DMS114 treated with DMSO at 0.1 percent for 48 hours (cell line): ENCODE results near the gene SEMA7A.

ENCODE experiments used
- DNase-seq: peaks from one replicate; lab custom pipeline; 2025; ENCODE audit not compliant: unreplicated experiment; lab: John Stamatoyannopoulos, UW

The SEMA7A gene

DNA sequence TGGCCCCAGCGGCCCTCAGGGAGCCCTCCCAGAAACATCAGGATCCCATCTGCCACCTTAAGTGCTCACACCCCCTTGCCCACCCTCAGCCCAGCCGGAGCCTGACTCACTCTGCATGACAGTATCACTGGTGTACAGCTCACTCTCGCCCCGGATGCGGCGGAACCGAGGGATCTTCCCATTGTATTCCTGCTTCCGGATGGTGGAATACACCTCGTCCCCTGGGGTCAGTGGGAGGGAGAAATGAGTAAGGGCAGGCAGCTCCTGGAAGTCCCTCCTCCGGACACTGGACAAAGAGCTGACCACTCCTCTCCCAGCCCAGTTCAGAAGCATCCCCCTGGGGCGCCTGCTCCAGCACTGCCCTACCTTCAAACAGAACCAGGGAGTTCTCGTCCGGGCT is 16.5 kb downstream of the SEMA7A start:
- no peak for DNase-seq

DNA sequence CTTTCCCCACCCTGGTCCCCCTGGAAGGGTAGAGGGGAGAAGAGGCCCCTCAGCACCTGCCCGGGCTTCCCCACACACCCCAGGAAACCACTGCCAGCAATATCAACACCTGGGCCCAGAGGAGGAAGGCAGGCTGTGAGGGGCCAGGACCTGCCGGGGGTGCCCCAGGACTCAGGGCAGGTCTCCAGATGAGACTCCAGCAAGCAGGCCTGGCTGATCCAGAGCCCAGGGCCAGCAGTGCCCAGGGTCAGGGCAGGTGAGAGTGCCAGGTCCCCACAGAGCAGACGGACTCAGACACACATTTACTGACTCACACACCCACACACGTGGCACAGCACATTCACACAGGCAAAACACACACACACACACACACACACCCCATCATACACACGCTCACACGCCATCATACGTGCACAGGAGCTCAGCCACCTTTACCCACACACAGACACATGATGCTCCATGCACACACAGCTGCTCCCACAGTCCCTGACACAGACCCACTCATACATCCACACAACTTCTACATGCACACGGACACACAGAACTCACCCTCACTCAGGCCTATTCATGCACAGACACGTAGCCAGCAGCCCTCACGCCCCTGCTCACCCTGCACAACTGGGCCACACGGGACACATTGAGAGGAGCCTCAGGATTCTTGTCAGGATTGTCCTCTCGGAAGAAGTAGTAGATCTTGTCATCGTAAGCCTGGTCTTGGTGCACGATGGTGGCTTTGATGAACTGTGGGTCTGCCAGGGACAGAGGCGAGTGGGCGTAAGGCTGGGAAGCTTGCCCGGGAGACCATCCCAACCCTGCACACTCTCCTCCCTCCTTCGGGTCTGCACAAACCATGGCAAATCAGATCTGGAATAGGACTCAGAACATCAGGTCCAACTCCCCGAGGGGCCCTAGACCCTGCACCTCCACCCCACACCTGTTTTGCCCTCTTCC is 17.5 kb downstream of the SEMA7A start:
- no peak for DNase-seq

DNA sequence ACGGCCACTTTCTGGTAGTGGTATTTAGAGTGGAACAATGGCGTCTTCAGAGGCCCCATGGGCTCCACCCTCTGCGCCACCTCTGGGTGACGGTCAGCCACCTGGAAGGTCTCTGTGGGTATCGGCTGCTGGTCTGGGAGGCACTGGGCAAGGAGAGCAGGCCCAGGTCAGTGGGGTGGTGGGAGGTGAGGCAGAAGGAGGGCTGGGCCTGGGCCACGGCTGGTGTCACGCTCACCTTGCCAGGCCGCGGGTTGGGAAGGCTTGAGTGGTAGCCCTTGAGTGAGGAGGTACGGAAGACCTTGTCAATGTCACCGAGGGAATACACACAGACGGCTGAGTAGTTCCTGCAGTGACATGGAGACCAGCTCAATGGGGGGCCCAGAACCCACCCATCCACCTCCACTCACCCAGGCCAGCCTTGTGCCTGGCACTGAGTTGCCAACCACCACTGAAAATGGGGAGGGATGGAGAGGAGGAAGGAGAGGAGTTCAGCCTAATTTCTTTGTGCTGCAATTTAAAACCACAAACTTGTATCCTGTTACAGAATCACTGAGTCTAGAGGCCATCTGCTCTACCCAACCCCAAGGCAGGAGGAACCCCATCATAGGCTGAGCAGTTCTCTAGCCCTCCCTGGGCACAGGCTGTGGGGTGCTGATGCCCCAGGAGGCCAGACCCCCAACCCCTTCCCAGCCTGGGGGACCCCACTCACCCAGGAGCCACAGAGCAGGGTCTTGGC is 19.0 kb downstream of the SEMA7A start:
- no peak for DNase-seq

DNA sequence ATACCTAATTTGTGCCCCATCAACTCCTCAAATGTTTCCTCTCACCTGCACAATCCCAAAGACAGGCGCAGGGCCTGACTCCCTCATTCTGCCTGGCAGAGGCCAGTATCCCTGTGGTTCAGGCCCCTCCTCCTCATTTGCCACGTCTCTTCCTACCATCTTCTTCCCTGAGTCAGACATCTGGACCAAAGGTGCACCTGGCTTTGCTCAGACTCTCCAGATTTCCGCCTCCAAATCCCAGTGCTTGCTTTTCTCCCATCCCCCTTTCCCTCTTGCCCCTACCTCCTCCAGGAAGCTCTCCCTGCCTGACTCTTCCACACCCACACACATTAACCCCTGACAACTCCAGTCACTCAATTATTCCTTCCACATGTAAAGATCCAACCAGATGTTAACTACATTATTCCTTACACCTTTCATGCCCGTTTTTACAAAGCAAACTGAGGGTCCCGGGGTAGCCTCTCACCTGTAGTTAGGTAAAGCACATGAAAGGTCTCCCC is 19.6 kb downstream of the SEMA7A start:
- no peak for DNase-seq

DNA sequence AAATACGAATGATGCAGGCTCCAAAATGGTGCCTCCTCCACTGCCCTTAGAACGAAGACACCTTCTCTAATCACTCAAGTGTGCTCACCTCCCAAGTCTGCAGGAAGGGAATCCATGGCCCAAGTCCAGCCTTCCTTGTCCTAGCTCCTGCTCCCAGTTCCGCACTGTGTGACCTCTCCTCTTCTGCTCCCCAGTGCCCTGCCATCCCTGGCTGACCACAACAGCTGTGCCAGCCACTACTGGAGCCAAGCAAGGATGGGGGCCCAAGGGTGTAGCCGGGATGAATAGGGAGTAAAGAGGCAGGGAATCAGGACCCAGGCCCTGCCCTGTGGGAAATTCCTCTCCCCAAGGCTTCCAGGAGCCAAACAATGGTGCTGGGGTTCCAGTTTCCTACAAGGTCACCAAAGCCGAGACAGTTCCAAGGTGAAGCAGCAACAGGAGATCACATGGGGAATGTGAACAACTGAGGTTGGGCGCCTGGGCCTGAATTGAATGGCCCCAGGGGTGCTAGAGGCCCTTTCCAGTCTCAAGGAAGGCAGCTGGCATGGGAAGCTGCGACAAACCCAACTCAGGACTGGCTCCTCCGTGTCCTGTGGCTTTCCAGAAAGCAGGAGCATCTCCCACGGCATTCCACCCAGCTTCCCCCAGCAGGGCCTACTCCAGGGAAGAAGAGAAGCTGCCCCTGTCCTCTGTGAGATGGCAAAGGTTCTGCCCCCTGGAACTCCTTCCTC is 20.2 kb downstream of the SEMA7A start:
- DNase-seq, result no peak

DNA sequence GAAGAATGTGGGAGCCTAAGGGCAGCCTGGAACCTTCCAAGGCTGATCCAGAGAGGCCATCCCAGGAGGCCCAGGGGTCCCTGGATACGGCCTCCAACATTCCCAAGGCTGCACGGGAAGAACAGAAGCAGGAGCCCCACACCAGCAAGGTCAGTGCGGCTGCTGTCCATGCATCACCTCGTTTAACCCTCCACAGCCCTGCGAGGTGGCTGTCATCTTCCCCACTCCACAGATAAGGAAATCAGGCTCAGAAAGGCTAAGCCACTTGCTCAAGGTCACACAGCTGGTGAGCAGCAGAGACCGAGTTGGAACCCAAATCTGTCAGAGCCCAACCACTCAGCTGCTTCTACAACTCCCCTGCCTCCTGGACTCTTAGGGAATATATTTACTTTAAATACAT is 21.6 kb downstream of the SEMA7A start:
- DNase-seq, result no peak

DNA sequence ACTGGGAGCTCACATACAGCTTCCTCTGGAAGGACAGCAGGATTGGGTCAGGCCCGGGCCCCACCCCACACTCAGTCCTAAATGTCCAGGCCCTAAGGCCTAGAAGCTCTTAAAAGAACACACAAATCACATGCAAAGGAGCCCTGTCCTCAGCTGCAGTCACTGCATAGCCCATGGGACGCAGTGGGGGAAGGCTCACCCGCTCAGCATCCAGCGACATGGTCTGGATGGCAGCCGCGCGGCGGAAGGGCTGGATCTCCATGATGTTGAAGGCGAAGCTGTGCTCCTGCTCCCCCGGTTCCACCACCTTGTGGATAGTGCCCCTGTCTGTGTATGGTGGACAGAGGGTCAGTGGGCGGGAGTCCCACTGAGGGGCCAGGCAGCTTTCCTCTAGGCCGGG is 22.1 kb downstream of the SEMA7A start:
- no peak for DNase-seq

DNA sequence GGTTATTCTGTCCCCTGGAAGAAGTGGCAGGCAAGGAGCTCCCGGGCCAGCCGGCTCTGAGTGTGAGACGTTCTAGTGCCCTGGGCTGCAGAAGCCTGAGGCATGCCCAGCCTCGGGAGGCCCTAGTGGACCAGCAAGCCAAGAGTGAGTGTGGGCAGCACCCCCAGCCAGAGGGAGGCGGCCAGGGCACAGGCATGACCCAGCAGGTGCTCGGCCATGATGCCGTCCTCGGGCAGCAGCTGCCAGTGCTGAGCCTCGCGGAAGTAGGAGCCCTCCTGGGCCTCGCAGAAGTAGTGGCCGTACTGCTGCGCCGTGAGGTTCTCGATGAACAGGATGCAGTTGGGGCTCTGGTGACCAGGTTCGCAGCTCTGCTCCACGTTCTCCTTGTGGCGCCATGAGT is 23.3 kb downstream of the SEMA7A start:
- DNase-seq, result no peak

DNA sequence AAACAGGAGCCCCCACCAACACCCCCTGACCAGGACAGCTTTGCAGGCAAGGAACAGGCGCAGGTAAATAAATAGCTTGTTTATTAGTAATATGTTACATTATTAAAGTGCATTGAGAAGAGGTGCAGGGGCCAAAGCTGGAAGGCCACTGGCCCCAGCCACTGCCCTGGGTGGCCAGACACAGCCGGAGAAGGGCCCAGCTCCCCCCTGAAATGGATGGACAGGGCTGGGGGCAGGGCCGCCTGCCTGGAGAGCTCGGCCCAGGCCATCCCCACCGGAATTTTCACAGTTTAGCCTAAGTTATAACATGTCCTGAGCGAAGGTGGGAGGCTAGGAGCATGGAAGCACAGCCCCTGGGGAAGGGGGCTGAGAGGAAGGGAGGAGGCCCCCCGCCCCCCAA is 24.5 kb downstream of the SEMA7A start:
- no peak for DNase-seq

DNA sequence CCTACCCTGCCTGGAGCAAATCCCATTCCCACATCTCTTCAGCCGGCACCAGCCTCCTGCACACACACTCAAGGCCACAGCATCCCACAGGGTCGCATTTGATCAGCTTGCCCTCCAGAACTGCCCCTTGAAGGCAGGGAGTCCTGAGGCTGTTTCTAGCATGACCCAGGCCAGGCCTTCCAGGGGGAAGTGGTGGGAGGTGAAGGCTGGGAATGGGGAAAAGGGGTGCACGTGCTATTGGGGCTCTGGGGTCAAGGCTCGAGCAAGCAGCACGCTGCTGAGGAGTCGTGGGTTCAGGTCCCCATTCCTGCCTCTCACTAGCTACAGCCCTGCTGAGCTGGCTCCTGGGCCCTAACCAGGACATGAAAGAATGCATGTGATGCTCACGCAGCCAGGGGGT is 24.9 kb downstream of the SEMA7A start:
- DNase-seq, result no peak

DNA sequence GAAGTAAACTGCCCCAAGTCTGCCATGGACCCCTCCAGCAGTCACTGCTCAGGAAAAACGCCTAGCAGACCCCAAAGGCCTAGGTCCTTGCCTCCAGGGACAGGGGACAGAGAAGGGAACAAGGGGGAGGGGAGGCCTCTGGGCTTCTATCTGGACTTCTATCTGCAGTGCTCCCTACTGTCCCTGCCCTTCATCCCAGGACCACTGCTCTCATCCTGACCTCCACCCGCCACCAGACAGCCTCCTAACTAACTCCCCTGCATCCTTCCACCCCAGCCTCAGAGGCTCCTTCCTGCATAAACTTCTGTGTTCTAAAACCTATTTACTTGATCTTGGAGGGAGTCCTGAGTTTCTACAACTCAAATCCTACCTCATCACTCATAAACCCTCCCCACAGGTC is 25.4 kb downstream of the SEMA7A start:
- DNase-seq, result no peak

DNA sequence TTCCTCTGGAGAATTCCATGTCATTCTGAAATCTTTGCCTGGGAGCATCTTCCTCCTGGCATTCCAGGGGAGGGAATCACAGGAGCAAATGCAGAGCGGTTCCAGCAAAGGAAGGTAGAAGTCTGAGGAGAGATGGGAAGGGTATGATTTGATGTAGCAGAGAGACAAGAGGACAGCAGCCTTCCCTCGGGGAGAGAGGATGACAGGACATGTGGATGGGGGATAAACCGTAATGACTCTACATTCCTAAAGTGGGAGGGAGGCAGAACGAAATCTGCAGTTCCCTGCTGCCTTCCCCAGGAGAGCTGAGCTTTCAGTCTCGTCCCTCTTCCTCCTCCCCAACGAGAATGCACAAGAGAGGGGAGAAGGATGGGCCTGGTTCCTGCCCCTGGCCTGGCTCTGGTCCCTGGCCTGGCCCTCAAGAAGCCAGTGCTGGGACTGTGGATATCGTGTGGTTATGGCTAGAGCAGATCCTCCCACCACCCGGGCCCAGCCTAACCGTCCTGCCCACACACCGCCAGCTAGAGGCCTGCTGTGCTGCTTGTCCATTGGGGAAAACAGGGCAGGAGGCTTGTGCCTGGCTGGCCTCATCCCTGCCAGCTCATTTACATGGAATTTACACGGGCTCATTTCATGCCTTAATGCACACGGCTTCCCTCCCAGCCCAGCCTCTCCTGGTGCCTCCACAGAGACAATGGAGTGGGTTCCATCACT is 26.6 kb downstream of the SEMA7A start:
- DNase-seq, result no peak

DNA sequence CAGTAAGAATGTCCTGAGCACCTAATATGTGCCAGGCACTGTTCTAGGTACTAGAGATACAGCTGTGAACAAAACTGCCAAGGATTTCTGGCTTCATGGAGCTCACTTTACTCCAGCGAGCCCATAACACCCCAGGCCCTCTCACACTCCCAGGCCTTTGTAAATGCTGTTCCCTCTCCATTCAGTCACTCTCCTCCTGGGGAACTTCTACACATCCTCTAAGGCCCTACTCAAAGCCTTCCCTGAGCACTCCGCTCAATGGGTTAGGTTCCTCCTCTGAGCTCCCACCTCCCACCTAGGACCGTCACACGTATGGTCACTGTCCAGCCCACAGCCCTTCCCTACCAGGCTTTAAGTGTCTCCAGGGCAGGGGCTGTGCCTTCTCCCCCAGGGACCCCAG is 27.2 kb downstream of the SEMA7A start:
- DNase-seq, result no peak

DNA sequence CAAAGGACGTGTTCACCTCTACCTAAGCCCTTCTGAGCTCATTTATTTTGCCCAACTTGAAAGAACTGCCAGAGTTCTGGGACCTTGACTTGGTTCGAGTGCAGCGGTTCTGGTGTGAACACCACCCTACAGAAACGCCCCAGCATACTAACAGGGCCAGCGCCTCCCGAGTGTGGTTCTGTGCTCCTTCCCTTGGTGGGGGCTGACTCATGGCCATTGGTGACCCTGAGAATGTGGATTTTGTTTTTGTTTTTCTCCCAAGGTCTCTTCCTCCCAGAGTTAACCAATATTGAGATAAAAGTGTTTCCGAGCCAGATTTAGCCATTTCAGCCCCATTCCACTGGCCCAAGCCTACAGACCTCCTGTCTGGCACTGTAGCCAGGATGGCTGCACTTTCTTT is 27.9 kb downstream of the SEMA7A start:
- DNase-seq, result no peak

DNA sequence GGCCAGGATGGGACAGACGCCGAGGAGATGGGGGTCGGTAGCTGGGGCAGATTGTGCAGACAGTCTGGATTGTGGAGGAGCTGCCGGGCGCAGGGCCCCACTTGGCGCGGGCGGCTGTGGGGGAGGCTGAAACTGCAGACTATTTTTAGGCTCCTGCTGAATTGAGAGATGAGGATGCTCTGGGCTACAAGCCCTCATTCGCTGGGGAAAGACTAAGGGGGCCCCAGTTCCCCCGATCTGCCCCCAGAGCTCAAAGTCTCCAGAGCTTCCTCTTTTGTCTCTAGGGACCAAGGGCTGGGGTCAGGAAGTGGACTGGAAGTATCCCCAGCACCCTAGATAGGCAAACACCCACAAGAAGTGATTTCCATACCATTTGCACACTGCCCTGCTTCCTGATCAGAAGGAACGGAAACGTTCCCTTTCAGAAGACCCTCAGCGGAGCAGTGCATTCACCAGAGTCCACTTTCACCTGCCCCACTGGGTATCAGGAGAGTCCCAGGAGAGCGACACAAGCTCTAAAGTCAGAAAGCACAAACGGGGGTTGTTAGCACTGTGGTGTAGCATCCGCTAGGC is 29.7 kb downstream of the SEMA7A start:
- DNase-seq, result no peak

DNA sequence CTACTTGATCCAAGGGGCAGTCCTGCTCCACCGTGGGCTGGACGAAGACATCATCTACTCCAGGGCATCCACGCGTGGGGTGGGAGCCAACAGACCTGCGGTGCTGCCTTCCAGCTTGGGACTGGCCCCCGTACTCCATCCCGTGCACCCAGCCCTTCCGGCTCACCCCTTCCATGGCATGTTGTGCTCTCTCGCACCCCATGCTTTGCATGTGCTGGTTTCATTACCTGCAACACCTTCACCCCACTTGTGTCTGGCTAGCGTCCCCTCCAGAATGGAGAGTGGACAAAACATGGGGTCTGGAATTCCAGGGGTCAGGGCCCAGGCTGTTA is 30.2 kb downstream of the SEMA7A start:
- DNase-seq, result no peak

DNA sequence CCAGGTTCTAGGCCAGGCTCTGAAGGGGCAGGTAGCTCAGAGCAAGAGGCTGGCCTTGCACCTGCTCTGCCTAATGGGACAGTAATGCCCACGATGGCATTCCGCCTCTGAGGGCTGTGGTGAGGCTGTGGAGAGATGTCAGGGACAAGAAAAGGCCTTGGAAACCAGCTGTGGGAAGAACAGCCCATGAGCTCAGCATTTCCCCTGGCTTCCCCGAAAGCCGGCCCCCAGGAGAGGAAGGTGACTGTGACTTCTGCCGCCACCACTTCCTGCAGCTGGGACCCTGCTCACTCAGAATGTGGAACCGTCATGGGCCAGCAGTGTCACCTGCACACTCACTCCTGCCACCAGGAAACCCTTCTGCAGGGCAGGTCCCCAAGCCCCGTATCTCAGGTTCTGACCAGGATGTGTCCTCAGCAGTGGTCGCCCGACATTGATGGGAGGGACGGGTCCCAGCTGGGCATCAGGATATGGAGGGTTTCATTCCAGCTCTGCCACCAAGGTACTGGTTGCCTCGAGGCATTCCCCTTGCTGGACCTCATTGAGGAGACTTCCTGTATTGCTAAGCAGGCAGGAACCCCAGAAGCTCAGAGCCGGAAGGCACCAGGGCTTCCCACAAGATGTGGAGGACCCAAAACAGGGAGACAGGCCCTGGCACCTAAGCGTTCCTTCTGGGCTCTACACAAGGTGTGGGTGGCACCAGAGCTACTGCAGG is 30.7 kb downstream of the SEMA7A start:
- no peak for DNase-seq

DNA sequence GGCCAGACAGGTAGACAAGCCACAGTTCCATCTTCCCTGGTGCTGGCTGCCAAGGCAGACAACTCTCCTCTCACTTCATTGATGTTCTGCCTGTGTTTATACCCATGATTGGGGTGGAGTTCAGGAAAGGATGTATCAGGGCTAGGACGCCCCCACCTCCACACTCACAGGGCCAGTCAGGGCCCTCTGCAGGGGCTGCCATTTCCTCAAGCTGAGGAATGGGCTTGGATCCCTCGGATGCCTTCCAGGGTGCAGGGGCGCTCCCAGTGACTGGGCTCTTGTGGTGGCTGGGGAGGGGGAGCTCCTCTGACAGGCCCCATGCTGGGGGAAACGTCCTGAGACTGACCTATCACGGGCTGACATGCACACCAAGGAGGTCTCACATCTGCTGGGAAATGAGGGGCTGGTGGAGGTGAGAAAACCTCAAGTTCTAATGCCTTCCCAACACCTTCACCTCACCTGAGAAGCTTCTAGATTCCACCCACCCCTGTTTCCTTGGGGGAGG is 31.4 kb downstream of the SEMA7A start:
- DNase-seq, result no peak

DNA sequence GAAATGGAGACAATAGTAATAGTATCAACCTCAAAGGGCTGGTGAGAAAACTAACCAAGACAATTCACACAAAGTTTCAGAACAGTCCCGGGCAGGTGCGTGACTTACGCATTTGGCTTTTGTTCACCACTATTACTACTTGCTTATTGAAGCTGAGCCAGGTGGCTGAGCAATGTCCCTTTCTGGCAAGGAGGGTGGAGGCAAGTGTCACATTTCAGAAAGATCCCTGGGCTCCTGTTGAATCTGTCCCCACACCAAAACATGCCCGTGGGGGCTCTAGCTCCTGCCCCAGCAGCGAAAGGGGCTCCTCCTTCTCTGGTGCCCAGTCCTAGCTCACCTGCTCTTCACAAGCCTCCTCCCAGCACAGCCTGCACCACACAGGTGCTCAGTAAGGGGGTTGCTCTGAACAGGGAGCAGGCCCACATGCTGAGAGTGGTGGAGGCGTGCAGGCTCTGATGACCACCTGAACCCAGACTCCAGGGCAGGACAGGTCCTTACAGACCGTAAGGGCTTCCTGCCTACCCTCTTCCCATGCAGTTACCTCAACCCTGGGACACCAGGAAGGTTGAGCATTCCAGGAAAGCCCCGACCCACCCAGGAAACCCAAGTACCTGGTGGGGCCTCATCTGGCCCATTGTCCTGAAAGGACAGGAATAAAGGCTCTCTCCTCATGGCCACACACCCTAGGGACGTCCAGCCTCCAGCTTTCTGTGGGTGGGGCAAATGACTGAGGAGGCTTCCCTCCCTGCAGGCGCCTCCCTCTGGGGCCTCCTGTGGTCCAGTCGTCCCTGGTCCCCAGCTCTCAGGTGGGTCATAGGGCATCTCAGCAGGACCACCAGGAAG is 32.6 kb downstream of the SEMA7A start:
- DNase-seq, result no peak
